Spleen (tissue), 11 donors: Measurements from ENCODE around the gene PITX1. TPM values are rescaled to one million over a fixed set of nuclear protein-coding genes. Genes with fewer than 3 reads are reported as not detected.

ENCODE experiments used
- DNase-seq: peaks from one replicate; pipeline ENCODE4 v3.0.0-alpha.2; 2020
- H3K27ac ChIP-seq, 8 donors: fragments of 200-600 bp; sonication (generic) in 7 of 8; 1 replicate in 4 of 8; 2 replicates in 4 of 8; pipeline versions ENCODE4 v1.5.0 to v1.8.0; 2016 to 2021; ENCODE audit warnings: inconsistent platforms in 4 of 8, mild to moderate bottlenecking in 4 of 8, moderate library complexity in 1 of 8
- H3K27me3 ChIP-seq, 7 donors: fragments of 200-600 bp; sonication (generic) in 6 of 7; replicated peaks in 1 of 7; 1 replicate in 4 of 7; 2 replicates in 3 of 7; pipeline versions ENCODE4 v1.5.0 to v1.8.0; 2016 to 2021; ENCODE audit warnings: inconsistent platforms in 3 of 7, mild to moderate bottlenecking in 1 of 7
- H3K36me3 ChIP-seq, 6 donors: fragments of 200-600 bp; sonication (generic) in 5 of 6; 1 replicate in 4 of 6; 2 replicates in 2 of 6; pipeline versions ENCODE4 v1.5.0 to v1.8.0; 2016 to 2021; ENCODE audit warnings: inconsistent platforms in 2 of 6
- H3K4me1 ChIP-seq, 6 donors: fragments of 200-600 bp; sonication (generic) in 5 of 6; 1 replicate in 3 of 6; 2 replicates in 3 of 6; pipeline versions ENCODE4 v1.5.0 to v1.8.0; 2016 to 2021; ENCODE audit warnings: inconsistent platforms in 3 of 6
- H3K4me3 ChIP-seq, 8 donors: fragments of 200-600 bp; sonication (generic) in 7 of 8; 1 replicate in 4 of 8; 2 replicates in 4 of 8; pipeline versions ENCODE4 v1.5.0 to v1.8.0; 2016 to 2021; ENCODE audit warnings: inconsistent platforms in 4 of 8, mild to moderate bottlenecking in 4 of 8, moderate library complexity in 2 of 8
- H3K9me3 ChIP-seq, 8 donors: fragments of 200-600 bp; sonication (generic) in 7 of 8; 1 replicate in 4 of 8; 2 replicates in 4 of 8; pipeline versions ENCODE4 v1.5.0 to v1.8.0; 2016 to 2021; ENCODE audit warnings: inconsistent platforms in 4 of 8
- CTCF ChIP-seq, 11 experiments: fragments of 200-600 bp in 7 of 11; fragments of 450-650 bp in 4 of 11; sonication (generic) in 4 of 11; IDR thresholded peaks in 8 of 11; conservative IDR thresholded peaks in 3 of 11; 1 replicate in 7 of 11; 2 replicates in 4 of 11; pipeline versions ENCODE4 v1.4.0 to v1.8.0; 2016 to 2021; ENCODE audit warnings: antibody characterized with exemption in 11 of 11, inconsistent platforms in 4 of 11, mild to moderate bottlenecking in 1 of 11
- POLR2A ChIP-seq, 3 donors: fragments of 450-650 bp; IDR thresholded peaks; one replicate each; pipeline ENCODE4 v1.5.1; 2017; ENCODE audit warnings: antibody characterized with exemption in 3 of 3, mild to moderate bottlenecking in 1 of 3
- POLR2AphosphoS5 ChIP-seq, 3 donors: sonication (generic); formaldehyde crosslinking; IDR thresholded peaks; one replicate each; pipeline ENCODE4 v1.5.1; 2017; ENCODE audit warnings: antibody characterized with exemption in 3 of 3
- WGBS, 5 donors: extraction: QIAGEN DNeasy Blood & Tissue Kit in 3 of 5; methylation state at CpG; one replicate each; pipeline versions ENCODE4 v1.1.5 to v1.1.7; 2013 to 2018; 5-methylcytosine and 5-hydroxymethylcytosine counted together
- intact Hi-C: fragments of 100-400 bp; cut with DNase I; formaldehyde crosslinking; loops from one replicate; pipeline ENCODE4 v1.15.0; 2023; ENCODE audit warnings: low total_unique reads
- polyA plus RNA-seq, 3 donors: library from polyadenylated mRNA; stranded (reverse); fragments of 200-250 nt; gene quantifications; one replicate each; pipeline ENCODE4 v1.2.1, GENCODE V29; 2013
- total RNA-seq, 7 donors: library from RNA; depleted of rRNA in 3 of 7; stranded (reverse); fragments of >200 nt in 3 of 7; fragmentation: NEBNext Ultra II Directional in 4 of 7; extraction: Animal tissue kit (Norgen Biotek cat#: 25700) in 4 of 7; gene quantifications; one replicate each; pipeline versions ENCODE4 v1.1.0 to v1.2.1, GENCODE V29; 2016 to 2021
- donor health status: healthy with polysubstance abuse.
- donor health status: DM: no; HTN: no; CAD: no; lungs with moderate emphysema.
- donor health status: DM: no; HTN: no; CAD: no.
- donor health status: Bipolar disorder and iron deficiency.
- donor health status: healthy.
- donor health status: DM: no; HTN: no; CAD: no.
- donor health status: DM: yes; HTN: yes; CAD: no.

Gene PITX1
- total and polyA plus RNA-seq, 10 donors = 0.04 to 0.98 (median 0.24) TPM; not detected in 6

- H3K27me3 ChIP-seq = peaks cover 0 to 63% (median 0%) of the 10 kb centered on the region in 7 donors
- no peaks in the 10 kb centered on the region for H3K36me3 ChIP-seq
- no peak overlapping the region for H3K4me3 ChIP-seq
- no peaks in the 10 kb centered on the region for H3K9me3 ChIP-seq
- DNase-seq = peak; percentile 63
- H3K27ac ChIP-seq = no peak overlapping the region
- H3K4me1 ChIP-seq = no peaks in the 10 kb centered on the region
- TF ChIP-seq POLR2A (IDR thresholded peaks at IDR 0.05) (no peak), POLR2AphosphoS5 (IDR thresholded peaks at IDR 0.05) (no peak), CTCF (IDR thresholded peaks at IDR 0.05 in 8 of 11, conservative IDR thresholded peaks at IDR 0.05 in 3 of 11) (no peak)
- 63 to 75% (median 65%) methylated on average over 12 of the region's 12 CpGs for WGBS, 5 donors
- intact Hi-C loops = no loop called here
Measured at GRCh38 chr5:135059000-135059923, 25.2 kb upstream of the PITX1 start.

- H3K4me3 ChIP-seq = no peak overlapping the region
- H3K27me3 ChIP-seq = peaks cover 0 to 63% (median 0%) of the 10 kb centered on the region in 7 donors
- no peaks in the 10 kb centered on the region for H3K9me3 ChIP-seq
- H3K36me3 ChIP-seq = no peaks in the 10 kb centered on the region
- peak; percentile 34 for DNase-seq
- no peak overlapping the region for H3K27ac ChIP-seq
- intact Hi-C loops = no loop called here
- WGBS, 5 donors = 49 to 64% (median 56%) methylated on average over 8 of the region's 8 CpGs
- TF ChIP-seq CTCF (IDR thresholded peaks at IDR 0.05 in 8 of 11, conservative IDR thresholded peaks at IDR 0.05 in 3 of 11) (no peak), POLR2AphosphoS5 (IDR thresholded peaks at IDR 0.05) (no peak), POLR2A (IDR thresholded peaks at IDR 0.05) (no peak)
- H3K4me1 ChIP-seq = peaks cover 0 to 8% (median 3%) of the 10 kb centered on the region in 6 donors
Measured at GRCh38 chr5:135058331-135058732, 24.3 kb upstream of the PITX1 start.

GRCh38 chr5:135057233-135057632 lies 23.2 kb upstream of the PITX1 start:
- H3K4me1 ChIP-seq = peaks cover 0 to 19% (median 10%) of the 10 kb centered on the region in 6 donors
- no peaks in the 10 kb centered on the region for H3K9me3 ChIP-seq
- TF ChIP-seq POLR2AphosphoS5 (IDR thresholded peaks at IDR 0.05) (no peak), POLR2A (IDR thresholded peaks at IDR 0.05) (no peak), CTCF (IDR thresholded peaks at IDR 0.05 in 8 of 11, conservative IDR thresholded peaks at IDR 0.05 in 3 of 11) (no peak)
- no peak for DNase-seq
- peaks cover 0 to 63% (median 6%) of the 10 kb centered on the region in 7 donors for H3K27me3 ChIP-seq
- H3K36me3 ChIP-seq = no peaks in the 10 kb centered on the region
- intact Hi-C loops = no loop called here
- no peak overlapping the region for H3K4me3 ChIP-seq
- no peak overlapping the region for H3K27ac ChIP-seq
- 66 to 78% (median 78%) methylated on average over 2 of the region's 2 CpGs for WGBS, 5 donors

- H3K9me3 ChIP-seq = no peaks in the 10 kb centered on the region
- DNase-seq = no peak
- H3K4me3 ChIP-seq = no peak overlapping the region
- WGBS, 5 donors = 78 to 94% (median 90%) methylated on average over 8 of the region's 8 CpGs
- intact Hi-C loops = no loop called here
- no peaks in the 10 kb centered on the region for H3K36me3 ChIP-seq
- peaks cover 0 to 68% (median 14%) of the 10 kb centered on the region in 7 donors for H3K27me3 ChIP-seq
- H3K4me1 ChIP-seq = peaks cover 0 to 26% (median 10%) of the 10 kb centered on the region in 6 donors
- TF ChIP-seq CTCF (IDR thresholded peaks at IDR 0.05 in 8 of 11, conservative IDR thresholded peaks at IDR 0.05 in 3 of 11) = no peak
- H3K27ac ChIP-seq = no peak overlapping the region
Measured at GRCh38 chr5:135056316-135057030, 22.4 kb upstream of the PITX1 start.
